Measurements from ENCODE around the gene UGCG.

GRCh38 chr9:111917201-111917600, 20.6 kb downstream of the UGCG start:
- TF ChIP-seq, protein P1, sequence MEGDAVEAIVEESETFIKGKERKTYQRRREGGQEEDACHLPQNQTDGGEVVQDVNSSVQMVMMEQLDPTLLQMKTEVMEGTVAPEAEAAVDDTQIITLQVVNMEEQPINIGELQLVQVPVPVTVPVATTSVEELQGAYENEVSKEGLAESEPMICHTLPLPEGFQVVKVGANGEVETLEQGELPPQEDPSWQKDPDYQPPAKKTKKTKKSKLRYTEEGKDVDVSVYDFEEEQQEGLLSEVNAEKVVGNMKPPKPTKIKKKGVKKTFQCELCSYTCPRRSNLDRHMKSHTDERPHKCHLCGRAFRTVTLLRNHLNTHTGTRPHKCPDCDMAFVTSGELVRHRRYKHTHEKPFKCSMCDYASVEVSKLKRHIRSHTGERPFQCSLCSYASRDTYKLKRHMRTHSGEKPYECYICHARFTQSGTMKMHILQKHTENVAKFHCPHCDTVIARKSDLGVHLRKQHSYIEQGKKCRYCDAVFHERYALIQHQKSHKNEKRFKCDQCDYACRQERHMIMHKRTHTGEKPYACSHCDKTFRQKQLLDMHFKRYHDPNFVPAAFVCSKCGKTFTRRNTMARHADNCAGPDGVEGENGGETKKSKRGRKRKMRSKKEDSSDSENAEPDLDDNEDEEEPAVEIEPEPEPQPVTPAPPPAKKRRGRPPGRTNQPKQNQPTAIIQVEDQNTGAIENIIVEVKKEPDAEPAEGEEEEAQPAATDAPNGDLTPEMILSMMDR (conservative IDR thresholded peaks at IDR 0.05; ENCODE audit: low read depth, low read length), result no peak
- TF ChIP-seq USF2 (IDR thresholded peaks at IDR 0.05; ENCODE audit: low read depth, low read length) (no peak), BHLHE40 (IDR thresholded peaks at IDR 0.05; ENCODE audit: low read depth, low read length) (no peak), POLR2A (IDR thresholded peaks at IDR 0.05; ENCODE audit: low read depth, low read length) (no peak), MAZ (IDR thresholded peaks at IDR 0.05; ENCODE audit: borderline replicate concordance, low read depth, low read length) (no peak)
